NCI-H2107 (cell line): Measurements from ENCODE around the gene NAPG.
"Not testable (repeated sequence)": the region's sequence is repeated elsewhere in the genome, so short reads cannot be mapped to it uniquely, and the experiment has no call there.

Experiments
- DNase-seq: peaks from one replicate; lab custom pipeline; 2025; lab: John Stamatoyannopoulos, UW

Gene NAPG

DNA sequence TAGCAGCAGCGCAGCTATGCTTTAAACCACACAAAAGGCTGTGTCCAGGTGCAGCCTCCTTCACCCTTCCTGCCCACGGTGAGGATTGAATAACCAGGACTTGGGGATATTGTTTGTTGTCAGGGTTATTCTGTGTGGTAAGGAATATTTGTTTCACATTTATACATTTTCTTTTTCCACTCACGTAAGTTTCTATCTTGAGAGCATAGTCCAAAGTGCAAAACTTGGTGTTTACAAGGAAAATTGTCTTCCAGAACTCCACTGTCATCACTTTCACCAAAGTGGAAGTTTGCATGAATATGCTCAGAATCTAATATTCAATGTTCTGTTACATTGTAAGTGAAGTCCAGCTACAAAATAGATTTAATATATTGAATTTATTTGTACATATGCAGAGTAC lies 26.4 kb downstream of the NAPG start:
- no peak for DNase-seq

DNA sequence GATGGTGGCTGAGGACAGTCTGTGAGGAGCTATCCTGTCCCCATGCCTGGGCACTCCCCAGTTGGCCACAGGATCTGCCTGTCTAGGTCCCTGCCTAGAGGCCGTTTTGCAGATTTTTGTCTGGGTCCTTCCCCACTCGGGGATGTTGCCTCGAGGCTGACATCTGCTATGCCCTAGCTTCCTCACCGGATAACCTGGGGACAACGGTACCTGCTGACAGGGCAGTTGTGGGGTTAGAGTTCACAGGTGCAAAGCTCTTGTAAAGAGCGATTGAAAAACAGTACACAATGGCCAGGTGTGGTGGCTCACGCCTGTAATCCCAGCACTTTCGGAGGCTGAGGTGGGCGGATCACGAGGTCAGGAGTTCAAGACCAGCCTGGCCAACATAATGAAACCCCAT lies 30.4 kb downstream of the NAPG start:
- not testable (repeated sequence) for DNase-seq

DNA sequence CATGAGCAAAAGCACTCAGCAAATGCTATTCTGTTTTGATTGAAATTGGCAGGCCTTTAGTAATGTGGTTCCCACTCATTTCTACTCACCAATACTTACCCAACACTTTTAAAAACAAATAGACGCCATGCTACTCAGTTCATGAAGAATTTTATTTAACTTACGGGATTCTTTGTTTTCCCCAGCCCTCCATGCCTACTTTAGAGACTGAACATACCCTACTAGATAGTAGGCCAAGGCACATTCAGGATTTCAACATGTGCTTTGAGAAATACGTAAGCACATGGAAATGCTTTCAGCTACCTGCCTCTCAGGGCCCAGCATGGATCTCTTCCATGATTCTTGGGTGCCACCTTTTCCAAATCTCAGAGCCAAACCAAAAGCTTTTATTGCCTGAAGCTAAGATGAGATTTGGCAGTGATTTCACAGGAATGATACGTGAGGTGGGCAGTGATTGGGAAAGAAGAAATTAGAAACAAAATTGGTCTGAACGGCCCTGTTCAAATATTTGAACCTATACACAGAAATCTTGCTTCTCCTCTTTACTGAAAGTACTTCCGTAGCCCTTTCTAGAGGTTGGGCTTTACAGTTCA lies 31.4 kb downstream of the NAPG start:
- no peak for DNase-seq

DNA sequence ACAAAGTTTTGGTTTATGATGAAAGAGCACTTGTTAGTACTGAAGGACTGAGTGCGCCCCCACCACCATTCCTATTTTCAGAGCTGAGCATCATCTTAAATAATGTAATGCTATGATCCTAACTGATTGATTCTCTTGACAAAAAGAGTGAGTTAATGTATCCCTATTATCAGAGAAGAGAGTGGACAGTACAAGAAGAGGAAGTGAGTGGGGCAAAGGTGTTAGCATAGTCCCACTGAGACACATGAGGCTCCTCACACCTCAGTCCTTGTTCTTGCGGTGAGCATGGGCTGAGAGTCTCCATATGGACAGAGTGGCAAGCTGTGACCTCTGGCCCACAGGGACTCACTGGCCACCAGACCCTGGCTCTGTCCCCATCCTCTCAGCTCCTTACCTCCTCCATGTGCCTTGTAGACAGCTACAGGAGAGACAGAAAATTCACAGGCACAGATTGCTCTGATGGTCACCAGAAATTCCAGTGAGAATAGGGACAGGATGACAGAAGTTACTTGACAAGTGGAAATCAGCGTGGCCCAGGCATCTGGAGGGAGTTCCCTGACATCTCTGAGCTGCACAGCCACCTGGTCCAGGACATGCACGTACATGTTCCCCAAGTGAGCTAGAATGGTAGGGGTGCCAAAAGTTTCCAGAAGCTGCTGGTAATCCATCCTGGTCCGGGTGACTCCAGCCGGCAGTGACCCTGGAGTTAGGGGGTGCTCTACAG lies 32.6 kb downstream of the NAPG start:
- no peak for DNase-seq

DNA sequence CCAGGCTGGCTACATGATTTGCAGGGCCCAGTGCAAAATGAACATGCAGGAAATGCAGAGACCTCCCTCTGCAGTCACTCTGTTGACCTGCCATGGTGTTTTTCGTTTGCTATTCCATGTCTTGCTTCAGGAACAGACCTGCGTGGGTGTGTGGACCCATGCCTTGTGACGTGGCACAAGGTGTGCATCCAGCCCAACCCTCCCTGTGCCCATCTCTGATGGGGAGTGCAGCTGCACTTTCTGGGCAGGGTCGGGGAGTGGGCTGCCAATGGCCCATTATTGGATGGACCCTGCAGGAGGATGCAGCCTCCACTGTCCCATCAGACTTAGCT lies 33.1 kb downstream of the NAPG start:
- no peak for DNase-seq

DNA sequence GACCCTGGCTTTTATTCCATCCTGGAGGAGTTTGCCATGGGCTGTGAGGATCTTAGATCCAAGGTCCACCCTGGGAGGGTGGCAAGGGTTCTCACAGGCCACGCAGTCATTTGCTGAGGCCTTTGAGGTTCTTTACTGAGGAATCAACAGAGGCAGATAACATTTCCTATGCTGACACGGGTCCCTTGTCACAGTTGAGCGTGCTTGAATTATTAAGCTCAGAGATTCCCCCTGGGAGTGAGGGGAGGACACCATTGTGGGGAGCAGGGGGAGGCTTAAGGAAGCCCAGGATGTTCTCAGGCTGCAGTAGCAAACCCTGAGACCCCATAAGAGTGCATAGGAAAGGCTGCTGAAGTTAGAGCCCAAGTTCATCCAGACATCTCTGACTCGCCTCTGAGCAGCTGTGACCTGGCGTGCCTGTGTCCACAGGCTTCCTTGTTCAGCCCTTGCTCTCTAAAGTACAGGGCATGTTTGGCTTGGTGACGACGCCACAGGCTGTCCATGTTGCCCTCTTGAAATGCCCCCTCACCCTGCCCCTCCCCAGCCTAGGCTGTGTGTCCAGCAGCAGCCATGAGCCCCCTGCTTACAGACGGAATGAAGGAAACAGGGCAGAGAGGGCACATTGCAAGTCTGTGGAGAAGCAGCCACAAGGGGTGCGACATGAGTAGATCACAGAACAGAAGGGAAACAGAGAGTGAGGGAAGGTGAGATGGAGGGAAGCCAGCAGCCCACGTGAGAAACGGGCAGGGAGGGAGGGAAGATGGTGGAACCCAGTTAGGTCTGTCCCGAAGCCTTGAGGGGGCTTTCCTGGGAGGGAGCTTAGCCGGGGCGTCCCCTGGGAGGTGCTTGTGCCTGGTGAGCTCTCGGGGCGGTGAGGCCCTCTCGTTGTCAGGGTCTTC lies 34.0 kb downstream of the NAPG start:
- no peak for DNase-seq

DNA sequence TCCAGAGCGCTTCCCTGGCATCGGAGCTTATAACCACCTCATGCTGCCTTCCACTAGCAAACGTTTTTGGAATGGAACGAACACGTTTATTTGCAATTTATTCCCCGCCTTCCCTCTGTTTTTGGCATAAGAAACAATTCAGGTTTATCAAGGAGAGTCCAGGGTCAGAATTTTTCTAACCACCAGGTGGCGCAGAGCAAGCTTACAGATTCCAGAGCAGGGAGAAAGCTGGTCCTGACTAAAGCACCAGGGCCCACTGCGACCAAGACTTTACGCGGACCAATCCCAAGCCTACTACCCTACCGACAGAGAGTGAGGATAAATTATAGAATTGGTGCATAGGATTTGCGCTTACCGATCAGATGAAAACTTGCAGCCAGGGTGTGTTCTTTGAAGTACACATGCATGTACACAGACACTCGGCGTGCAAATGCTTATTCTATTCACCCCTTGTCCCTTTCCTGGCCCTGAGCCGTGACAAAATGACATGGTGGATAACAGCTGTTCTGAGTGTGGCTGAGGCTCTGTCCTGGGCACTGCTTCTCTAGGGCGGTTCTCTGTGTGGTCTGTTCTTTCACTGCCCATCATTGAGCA lies 34.7 kb downstream of the NAPG start:
- DNase-seq, result peak; percentile 11

DNA sequence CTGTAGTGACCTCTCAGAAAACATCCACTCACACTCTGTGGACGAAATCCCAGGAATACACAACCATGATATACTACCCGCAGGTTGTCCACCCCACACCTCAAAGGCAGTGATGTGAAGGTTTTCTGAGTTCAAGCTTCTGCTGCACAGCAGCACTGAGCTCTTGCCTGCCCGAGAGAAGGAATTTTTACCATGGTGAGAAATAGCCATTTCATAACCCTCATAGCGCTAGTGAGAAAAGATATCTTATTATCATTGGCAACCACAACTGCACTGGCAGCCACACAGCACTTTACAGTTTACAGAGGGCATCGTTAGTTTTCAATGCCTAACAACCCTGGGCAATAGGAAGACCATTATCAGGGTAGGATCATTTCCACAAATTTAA lies 36.9 kb downstream of the NAPG start:
- DNase-seq, result no peak

DNA sequence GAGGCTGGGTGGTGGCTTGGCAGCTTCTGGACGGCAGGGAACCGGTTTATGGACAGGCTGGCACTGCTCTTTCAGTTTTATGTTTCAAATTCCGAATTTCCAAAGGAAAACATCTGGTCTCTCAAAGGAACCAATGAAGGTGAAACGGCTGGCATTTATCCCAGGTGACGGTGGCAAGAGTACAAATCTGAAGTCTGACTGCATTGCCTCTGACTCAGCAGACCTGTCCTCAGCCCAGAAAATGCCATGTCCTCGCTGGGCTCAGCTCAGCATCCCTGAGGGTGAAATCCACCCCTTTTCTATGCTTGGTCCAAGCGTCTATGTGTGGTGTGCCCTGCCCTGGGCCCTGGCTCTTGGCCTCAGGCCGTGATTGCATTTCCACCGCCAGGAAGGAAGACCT lies 38.1 kb downstream of the NAPG start:
- no peak for DNase-seq

DNA sequence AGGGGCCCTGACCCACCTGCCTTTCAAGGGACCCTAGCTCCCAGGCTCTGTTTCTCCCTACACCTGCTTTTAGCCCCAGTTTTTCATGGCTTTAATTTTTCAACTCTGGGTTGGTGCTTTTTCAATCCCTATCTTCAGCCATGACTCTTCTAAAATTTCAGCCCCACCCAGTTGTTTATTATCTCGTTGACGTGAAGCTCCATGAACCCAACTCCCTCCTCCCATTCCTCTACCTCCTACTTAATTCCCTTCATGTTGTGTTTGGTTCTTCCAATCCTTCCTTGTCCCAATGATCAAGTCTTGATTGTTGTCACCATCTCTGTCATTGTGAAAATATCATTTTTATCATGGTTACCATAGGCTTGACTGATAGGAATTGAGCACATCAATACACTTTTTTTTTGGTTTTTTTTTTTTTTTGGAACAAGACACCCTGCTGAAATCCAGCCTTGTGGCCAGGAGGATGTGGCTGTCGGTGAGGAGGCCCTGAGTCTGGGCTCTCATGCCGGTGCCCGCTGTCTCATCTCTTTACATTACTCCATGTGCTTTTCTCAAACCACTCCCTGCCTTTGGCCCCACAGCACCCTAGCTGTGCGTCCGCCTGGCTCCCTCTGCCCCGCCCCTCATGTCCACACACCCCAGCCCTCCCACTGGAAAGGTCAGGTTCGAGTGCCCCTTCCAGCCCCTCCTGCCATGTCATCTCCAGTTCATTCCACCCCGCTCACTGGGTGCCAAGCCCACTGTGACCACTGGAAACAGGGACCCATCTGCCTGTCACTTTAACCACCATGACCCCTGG lies 39.3 kb downstream of the NAPG start:
- DNase-seq, result no peak

DNA sequence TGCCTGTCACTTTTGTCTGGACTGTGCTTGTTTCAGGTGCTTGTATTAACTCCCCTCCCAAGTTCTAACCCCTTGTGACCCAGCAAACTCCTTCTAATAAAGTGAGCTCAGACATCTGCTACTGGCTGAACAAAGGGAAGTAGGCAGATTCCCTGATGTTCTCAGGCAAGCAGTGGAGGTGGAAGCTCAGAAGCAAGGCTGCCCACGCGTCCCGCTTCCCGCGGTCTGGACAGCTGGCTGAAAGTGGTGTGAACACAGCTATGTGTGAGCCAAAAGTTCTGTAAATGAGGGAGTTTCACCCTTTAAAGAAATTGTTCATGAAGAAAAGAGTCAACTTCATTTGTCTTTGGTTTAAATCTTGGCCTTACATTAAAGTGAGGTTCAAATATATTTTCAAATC lies 40.0 kb downstream of the NAPG start:
- DNase-seq, result no peak

DNA sequence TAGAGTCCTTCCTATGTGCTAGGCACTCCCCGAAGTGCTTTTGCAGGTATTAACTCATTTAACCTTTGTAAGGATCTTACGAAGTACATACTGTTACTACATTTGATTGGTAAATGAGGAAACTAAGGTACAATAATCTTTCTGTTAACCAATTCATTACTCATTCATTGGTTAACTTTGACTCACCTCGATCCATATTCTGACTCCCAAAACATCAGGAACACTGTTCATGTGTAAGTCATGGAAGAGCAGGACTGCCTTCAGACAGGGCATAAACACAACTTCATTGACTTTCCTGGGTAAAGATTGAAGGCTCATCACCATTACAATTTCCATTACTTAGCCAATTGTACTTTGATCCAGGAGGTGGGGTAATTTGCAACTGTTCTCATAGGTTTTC lies 40.6 kb downstream of the NAPG start:
- DNase-seq, result no peak

DNA sequence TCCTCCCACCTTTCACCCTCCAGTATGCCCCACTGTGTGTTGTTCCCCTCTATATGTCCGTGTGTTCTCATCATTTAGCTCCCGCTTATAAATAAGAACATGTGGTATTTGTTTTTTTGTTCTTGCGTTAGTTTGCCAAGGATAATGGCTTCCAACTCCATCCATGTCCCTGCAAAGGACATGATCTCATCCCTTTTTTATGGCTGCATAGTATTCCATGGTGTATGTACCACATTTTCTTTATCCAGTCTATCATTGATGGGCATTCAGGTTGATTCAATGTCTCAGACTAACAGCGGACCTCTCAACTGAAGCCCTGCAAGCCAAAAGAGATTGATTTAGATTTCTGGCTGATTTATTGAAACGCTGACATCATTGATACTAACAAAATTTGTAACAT lies 44.1 kb downstream of the NAPG start:
- not testable (repeated sequence) for DNase-seq

DNA sequence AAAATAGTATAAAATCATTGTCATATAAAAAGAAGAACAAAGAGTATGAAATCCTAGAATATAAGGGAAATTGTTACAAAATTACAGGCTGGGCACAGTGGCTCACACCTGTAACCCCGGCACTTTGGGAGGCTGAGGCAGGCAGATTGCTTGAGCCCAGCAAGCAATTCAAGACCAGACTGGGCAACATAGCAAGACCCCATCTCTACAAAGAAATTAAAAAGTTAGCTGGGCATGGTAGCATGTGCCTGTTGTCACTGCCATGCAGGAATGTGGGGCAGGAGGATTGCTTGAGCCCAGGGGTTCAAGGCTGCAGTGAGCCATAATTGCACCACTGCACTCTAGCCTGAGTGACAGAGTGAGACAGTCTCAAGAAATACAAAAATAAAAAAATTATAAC lies 44.8 kb downstream of the NAPG start:
- DNase-seq, result no peak

DNA sequence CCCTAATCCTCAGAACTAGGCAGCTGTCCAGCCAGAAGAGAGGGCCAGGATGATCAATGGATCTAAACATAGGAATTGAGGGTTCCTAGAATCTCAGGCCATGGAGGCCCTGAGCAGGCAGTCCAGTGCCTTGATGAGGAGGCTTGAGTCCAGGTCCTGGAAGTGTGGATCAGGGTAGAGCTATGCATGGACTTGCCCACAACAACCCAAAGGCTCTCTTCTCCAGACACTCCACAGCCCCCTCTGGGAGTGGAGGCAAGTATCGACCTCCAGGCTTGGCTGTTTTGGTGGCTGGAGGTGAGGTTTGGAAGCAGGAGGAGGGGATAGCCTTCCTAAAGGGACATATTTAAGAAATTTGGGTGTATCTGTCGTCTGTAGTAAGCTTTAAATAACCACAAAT lies 45.7 kb downstream of the NAPG start:
- DNase-seq, result no peak

DNA sequence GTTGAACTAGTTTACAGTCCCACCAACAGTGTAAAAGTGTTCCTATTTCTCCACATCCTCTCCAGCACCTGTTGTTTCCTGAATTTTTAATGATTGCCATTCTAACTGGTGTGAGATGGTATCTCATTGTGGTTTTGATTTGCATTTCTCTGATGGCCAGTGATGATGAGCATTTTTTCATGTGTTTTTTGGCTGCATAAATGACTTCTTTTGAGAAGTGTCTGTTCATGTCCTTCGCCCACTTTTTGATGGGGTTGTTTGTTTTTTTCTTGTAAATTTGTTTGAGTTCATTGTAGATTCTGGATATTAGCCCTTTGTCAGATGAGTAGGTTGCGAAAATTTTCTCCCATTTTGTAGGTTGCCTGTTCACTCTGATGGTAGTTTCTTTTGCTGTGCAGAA lies 47.4 kb downstream of the NAPG start:
- DNase-seq, result not testable (repeated sequence)

DNA sequence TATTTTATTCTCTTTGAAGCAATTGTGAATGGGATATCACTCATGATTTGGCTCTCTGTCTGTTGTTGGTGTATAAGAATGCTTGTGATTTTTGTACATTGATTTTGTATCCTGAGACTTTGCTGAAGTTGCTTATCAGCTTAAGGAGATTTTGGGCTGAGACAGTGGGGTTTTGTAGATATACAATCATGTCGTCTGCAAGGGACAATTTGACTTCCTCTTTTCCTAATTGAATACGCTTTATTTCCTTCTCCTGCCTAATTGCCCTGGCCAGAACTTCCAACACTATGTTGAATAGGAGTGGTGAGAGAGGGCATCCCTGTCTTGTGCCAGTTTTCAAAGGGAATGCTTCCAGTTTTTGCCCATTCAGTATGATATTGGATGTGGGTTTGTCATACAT lies 48.6 kb downstream of the NAPG start:
- DNase-seq, result not testable (repeated sequence)

DNA sequence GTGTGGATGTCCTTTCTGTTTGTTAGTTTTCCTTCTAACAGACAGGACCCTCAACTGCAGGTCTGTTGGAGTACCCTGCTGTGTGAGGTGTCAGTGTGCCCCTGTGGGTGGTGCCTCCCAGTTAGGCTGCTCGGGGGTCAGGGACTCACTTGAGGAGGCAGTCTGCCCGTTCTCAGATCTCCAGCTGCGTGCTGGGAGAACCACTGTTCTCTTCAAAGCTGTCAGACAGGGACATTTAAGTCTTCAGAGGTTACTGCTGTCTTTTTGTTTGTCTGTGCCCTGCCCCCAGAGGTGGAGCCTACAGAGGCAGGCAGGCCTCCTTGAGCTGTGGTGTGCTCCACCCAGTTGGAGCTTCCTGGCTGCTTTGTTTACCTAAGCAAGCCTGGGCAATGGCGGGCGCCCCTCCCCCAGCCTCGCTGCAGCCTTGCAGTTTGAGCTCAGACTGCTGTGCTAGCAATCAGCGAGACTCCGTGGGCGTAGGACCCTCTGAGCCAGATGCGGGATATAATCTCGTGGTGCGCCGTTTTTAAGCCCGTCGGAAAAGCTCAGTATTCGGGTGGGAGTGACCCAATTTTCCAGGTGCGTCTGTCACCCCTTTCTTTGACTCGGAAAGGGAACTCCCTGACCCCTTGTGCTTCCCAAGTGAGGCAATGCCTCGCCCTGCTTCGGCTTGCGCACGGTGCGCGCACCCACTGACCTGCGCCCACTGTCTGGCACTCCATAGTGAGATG lies 52.2 kb downstream of the NAPG start:
- DNase-seq, result not testable (repeated sequence)

DNA sequence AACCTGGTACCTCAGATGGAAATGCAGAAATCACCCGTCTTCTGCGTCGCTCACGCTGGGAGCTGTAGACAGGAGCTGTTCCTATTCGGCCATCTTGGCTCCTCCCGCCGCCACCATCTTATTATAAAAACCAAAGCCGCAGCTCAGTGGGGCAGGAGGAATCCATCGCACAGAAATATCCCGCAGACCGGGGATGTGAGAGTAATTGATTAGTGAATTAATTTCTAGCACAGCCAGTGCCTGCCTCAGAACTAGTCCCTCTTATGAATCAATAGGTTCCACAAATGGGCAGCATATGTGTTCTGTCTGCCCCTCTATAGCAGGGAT lies 52.7 kb downstream of the NAPG start:
- not testable (repeated sequence) for DNase-seq

DNA sequence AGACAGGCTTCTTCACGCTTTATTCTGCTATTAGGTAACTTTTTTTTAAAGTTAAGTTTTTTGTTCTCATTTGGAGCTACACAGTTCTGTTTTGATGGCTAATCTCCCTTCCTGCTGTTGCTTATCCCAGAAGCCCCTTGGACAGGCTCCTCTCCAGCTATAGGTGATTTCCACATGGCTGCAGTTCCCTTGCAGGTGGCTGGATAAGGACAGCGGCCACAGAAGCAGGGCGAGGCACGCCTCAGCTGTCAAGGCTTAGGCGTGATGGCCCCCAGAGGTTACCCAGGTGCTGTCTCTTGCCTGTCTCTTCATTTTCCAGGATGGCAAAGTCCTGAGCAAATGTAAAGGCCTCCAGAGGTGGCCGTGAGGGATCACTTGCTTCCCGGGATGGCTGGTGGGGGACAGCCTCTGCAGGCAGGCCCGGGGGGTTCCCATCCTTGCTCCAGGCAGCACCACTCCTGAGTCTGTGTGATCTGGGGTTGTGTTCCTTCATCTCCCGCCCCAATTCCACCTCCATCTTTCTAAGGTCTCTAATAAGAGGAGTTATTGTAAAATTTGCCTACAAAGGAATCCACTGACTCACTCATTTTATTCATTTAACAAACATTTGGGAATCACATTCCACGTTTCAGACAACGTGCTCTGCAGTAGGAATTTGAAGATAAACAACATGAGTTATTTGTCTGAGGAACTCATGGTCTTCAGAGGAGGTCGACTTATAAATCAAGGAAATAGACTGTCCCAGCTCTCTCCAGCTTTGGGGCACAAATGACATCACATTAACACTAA lies 53.4 kb downstream of the NAPG start:
- DNase-seq, result no peak

DNA sequence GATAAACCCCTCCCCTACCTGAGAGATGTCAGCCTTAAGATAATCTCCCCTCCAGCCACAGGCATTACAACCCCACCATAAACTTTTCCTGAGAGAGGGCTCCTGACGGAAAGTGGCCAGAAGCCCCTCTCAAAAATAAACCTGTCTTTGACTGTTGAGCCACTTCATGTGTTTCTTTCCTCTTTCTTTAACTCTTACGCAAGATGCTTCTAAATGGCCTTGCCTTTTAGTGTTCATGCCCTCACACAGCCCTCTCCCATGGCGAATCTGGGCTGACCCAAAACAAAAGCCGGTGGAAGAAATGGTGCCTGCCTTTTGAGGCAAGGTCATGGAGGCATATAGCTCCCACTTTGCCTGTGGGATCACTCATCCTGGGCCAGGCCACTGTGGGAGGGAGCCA lies 54.4 kb downstream of the NAPG start:
- DNase-seq, result no peak
